TTC549 (cell line): ENCODE measurements around the gene ADAP1.

Source experiments
- FAIRE-seq: peaks from 2 replicates; lab custom pipeline; 2012; peaks lifted over from hg19 to GRCh38; lab: Jason Lieb, UNC

The ADAP1 gene

DNA sequence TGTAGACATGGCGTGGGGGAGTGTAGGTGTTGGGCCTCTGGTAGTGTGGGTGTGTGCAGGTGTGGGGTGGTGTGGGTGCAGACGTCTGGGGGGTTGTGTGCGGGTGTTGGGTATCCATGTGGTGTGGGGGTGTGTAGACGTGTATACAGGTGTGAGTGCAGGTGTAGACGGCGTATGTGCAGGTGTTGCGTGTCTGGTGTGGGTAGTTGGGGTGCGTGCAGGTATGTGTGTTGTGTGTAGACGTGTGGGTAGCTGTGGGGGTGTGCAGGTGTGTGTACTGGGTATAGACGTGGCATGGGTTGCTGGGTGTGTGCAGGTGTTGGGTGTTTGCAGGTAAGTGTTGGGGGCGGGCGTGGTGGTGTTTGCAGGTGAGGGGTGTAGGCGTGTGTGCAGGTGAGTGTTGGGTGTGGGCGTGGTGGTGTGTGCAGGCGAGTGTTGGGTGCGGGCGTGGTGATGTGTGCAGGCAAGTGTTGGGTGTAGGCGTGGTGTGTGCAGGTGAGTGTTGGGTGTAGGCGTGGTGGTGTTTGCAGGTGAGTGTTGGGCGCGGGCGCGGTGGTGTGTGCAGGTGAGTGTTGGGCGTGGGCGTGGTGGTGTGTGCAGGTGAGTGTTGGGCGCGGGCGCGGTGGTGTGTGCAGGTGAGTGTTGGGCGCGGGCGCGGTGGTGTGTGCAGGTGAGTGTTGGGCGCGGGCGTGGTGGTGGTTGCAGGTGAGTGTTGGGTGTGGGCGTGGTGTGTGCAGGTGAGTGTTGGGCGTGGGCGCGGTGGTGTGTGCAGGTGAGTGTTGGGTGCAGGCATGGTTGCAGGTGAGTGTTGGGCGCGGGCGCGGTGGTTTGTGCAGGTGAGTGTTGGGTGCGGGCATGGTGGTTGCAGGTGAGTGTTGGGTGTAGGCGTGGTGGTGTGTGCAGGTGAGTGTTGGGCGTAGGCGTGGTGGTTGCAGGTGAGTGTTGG, 61.6 kb downstream of the ADAP1 start:
- no peak for FAIRE-seq

DNA sequence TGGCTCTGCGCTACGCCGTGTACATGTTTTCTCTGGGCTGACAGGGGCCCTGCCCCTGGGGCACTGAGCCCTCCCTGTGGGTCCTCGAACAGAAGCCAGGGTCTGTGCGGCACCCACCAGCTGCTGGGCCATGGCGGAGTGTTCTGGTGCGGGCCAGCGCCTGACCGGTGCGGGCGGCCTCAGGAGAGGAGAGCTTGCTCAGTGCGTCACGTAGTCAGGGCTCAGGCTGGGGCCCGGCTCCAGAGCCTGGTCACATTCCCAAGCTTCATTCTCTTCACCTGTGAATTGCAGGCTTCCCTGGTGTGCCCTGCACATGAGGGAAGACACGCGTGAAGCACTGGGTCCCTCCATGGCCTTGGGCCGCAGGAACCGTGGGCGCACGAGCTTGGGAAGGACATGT, 62.7 kb downstream of the ADAP1 start:
- no peak for FAIRE-seq

DNA sequence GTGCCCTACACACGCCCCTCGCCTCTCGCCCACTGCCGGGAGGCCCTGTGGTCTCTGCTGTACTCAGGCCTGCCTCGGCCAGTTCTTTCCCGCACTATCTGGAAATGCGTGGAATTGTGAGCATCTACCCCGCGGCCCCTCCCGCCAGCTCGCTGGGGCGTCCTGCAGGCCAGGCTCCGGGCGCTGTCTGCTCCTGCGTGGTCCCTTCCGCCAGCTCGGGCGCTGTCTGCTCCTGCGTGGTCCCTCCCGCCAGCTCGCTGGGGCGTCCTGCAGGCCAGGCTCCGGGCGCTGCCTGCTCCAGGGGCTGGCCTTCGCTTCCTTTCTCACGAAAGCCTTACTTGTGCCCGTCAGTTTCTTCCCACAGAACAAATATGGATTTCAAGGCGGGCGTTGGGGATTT, 63.2 kb downstream of the ADAP1 start:
- no peak for FAIRE-seq

DNA sequence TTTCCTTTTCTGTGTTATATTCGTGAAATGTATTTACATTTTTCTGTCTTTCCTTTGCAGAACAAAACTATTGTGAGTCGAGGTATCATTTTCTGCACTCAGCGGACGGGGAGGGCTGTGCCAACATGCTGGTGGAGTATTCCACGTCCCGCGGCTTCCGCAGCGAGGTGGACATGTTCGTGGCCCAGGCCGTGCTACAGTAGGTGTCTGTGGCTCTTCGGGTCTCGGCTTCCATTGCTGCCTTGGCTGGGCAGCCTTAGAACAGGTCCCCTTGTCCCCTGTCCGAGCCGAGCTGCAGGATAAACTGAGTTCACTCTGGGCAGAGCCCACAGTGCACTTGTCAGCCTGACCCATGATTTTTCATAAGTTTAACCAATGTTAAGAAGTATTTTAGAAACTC, 63.6 kb downstream of the ADAP1 start:
- FAIRE-seq = no peak

DNA sequence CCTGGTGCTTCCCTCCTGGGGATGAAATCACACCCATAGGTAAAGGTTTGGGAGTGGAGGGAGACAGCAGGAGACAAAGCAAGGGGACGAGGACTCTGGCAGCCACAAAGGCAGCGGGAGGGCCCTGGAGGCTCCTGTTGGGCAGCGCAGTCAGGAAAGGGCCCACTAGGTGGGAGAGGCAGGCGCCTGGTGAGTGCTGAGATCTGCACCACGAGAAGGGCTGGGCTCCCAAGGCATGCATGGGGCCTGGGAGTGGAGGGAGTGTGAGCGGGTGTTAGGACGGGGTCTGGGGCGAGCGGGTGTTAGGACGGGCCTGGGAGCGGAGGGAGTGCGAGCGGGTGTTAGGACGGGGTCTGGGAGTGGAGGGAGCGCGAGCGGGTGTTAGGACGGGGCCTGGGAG, 65.1 kb downstream of the ADAP1 start:
- FAIRE-seq = no peak

DNA sequence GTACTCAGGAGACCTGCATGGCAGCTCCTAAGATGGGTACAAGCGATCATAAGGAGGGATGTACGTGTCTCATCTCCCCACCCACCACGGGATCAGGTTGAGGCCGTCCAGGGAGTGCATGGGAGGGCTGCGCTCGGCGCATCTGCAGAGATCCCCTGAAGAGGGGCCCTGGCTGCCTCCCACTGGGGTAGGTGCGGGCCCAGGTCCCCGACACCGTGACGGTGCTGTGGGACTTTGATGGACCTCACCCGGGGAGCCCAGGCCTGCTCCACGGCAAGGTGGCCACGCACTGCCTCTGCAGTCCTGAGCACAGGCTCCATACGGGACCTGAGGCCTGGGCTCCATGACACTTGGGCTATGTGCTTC, 65.5 kb downstream of the ADAP1 start:
- no peak for FAIRE-seq

DNA sequence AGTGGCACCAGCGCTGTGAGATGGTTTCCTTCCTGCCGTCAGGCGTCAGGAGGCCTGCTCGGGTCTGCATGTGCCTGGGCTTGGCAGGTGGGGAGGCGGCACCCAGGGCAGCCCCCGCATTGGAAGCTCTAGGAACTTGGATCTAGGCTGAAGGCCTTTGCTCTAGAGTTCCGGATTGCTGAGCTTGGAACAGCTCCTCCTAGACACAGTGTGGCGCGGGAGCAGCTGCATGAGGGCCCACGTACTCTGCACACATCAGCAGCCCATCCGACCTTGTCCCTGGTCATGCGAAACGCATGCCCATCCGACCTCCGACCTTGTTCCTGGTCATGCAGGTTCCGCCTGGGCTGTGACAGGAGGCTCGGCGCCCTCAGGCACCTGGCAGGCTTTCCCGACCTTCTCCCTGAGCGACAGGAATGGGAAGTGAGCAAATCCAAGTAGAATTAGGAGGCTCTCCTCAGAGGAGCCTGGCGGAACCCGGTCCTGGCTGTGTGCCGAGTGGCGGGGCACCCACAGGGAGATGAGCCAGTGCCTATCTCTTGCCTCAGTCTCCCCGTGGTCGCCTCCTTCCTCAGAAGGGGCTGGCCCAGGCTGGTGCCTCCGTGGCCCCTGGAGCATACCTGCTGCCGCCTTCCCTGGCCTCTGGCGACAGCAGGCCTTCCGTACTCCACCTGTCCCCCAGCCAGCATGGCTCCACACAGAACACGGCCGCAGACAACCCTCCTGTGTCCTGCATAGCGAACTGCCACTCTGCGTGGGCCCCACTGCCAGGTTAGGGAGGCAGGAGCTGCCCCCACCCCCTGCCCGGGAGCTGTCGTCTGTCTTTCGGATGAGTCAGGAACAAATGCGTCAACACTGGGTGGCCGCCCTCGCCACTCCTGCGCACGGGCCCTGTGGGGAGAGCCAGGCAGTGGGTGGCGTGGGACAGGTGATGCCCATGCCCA, 66.1 kb downstream of the ADAP1 start:
- FAIRE-seq = no peak

DNA sequence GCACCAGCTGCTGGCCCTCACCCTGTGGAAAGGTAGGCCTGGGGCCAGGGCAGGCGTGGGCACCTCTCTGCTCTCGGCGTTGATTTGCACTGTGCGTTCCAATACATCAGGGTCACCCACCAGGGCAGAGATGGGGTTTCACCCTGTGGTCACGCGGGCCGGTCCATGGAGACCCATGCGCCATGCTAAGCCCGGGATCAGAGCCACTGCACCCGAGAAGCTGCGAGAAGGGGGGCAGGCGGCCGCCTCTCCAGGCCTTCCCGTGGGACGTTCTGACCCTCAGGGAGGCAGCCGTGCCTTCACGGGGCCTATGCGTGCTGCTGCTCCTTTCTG, 67.0 kb downstream of the ADAP1 start:
- FAIRE-seq = no peak

DNA sequence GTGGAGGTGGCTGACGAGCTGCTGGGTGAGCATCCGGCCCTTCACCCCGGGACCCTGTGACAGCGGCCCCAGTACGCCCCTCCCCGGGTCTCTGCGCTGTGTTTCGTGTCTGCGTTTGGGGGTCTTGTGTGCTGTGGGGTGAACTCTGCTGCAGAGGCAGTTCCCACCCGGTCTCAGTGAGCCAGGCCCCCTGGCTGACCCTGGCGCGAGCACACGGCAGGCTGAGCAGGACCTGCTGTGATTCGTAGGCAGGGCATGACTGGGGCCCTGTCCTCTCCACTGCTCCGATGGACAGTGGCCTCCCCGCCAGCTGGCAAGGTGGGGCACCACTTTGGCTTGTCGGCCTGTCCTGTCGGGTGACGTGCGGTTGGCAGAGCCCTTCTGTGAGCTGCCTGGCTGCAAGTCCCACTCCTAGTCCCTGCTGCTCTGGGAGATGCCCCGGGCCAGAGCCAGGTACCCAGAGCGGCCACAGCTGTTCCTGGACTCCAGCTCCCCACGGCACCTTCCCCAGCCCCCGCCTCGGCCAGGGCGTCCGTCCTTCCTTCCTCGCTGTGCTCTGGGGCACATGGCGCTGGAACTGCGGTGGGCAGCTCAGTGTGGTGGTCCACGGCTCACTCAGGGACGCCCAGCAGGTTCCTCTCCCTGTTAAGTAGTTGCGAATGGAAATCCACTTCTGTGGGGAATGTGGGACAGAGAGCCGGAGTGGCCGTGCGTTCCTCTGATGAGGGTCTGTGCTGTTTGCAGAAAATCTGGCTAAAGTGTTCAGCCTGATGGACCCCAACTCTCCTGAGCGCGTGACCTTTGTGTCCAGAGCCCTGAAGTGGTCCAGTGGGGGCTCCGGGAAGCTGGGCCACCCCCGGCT, 67.6 kb downstream of the ADAP1 start:
- no peak for FAIRE-seq

DNA sequence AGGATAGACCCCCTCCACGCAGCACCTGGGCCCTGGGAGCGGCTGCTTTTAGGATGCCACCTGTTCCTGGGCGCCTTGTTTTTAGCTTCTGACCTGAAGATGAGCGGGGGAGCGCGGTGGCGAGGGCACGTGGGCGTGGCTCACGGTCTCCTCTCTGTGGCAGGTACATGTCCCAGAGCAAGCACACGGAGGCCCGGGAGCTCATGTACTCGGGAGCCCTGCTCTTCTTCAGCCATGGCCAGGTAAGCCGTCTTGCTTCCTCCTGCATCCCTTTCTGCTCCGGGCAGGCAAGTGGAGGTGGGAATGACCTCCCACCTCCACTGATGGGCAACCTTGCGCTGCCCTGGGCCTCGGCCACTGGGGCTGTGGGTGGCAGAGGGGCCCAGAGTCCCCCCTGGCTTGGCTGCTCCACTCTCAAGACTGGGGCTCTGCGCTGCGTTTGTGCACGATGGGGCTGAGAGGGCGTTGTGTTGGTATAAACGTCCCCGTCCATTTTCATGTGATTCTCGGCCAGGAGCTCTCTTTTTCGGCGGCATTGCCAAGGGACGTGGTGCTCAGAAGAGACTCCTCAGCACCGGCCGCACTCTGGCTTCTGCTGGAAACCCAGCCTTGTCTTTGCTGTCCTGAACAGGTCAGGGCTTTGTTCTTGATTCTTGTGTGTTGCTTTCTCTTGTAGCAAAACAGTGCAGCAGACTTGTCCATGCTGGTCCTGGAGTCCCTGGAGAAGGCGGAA, 68.4 kb downstream of the ADAP1 start:
- FAIRE-seq = no peak

DNA sequence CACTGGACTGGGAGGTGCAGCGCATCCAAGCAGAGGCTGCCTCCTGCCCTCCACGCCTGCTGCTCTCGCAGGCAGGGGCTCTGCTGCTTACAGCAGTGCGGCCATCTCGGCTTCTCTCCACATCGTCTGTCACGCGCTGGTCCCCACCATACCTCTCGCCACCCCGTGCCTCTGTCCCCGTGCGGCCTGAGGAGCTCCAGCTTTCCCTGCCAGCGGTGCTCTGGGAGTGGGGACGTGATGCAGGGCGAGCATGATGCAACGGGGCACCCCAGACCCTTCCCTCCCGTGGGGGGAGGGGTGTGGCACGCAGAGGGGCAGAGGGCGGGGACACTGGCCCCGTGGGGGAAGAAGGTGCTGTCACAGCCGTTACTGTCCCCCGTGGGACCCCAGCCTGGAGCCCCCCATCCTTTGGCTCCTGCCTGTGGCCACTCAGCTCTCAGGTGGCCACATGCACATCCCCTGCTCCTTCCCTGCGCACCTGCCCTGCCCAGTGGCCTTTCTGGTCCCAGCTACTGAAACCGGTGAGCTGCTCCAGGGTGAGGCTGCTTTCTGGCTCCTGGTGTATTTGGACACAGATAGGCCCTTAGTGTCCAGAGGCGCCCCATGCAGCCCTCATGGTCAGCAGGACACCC, 69.1 kb downstream of the ADAP1 start:
- no peak for FAIRE-seq

DNA sequence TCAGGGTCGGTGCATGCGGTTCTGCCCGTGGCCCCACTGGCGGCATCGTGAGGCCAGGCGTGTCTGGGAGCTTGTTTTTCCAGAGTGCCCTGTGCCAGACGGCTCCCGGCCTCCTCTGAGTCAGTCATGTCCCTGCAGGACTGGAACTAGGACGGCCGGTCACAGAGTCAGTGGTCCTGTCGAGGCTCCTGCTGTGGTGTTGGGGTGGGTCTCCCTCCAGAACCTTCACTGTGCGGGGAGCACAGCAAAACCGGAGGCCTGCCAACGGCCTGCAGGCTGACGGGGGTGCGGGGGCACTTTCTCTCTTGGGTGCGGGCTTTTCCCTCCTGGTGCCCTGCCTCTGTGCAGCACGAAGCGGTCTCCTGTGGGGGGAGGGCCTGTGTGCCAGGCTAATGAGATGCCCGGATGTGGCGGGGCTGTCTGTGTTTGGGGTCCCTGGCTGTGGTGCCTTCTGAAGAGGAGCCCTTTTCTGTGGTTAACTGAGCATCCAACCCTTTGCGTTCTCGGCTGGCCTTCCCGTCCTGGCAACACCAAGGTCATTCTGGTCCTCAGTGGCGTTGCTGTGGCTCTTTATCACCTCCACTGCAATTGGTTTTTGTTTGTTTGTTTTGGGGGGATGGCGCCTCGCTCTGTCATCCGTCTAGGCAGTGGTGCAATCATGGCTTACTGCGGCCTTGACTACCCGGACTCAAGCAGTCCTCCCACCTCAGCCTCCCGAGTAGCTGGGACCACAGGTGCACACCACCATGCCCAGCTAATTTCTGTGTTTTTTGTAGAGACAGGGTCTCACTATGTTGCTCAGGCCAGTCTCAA, 70.1 kb downstream of the ADAP1 start:
- FAIRE-seq = no peak

DNA sequence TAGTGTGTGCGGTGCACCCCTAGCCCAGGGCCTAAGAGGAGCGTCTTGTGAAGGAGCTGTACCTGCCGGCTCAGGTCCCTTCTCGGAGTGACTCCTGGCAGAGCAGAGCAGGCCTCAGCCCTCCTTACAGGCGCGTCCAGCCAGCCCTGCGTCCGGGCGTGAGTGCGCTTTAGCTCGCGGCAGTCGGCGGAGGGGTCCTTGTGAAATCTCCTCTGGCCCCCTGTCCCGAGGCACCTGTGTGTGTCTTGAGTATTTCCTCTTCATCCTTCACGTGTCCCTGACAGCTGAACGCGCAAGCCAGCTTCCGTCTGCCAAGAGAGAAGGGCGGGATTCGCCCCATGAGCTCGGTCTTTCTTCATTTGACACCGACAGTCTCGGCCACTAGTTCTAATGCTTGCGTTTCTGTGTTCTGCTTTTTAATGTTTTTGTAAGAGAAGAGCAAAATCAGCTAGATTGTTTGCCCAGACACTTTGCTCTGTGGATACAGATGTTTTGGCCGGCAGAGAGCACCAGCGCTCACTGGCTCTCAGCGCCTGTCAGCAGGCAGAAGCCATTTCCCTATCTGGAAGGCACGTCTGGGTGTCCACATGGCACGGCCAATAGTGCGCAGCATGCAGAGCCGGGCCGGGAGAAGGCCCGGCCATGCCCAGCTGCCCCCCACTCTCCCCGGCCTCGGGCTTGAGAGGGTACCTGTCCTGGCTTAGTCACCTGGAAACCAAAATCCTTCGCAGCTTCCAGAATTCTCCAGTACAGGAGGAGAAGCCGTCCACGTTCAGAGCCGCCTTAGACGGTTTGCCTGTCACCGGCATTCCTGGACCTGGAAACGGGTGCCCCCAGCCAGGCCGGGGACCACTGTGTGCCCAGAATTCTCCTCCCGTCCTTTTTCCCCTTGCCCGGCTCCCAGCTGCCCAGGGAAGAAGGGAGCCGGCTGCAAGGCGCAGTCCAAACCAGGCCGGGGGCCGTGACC, 71.1 kb downstream of the ADAP1 start:
- FAIRE-seq = no peak

DNA sequence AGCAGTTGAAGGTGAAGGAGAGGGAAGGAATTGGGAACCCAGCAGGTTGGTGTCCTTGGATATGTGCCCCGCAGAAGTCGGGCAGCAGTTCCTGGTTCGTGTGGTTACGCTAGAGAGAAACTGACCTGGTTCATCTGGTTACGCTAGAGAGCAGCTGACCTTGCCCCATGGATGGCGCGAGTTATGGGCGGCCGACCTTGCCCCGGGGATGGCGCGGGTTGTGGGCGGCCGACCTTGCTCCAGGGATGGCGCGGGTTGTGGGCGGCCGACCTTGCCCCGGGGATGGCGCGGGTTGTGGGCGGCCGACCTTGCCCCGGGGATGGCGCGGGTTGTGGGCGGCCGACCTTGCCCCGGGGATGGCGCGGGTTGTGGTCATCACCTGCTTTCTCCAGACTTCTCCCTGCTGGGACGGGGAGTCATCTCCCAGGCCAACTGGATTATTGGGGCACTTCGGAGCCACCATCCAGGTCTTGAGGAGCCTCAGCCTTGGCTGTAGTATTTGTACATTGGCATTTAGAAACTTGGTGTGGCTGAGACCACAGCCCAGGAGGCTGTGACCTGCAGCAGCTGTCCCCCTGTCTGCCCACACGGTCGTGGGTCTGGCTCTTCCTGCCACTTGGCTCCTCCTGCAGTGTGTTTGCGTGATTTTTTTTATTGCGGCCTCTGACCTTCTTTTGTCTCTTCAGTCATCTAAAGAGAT, 72.0 kb downstream of the ADAP1 start:
- no peak for FAIRE-seq

DNA sequence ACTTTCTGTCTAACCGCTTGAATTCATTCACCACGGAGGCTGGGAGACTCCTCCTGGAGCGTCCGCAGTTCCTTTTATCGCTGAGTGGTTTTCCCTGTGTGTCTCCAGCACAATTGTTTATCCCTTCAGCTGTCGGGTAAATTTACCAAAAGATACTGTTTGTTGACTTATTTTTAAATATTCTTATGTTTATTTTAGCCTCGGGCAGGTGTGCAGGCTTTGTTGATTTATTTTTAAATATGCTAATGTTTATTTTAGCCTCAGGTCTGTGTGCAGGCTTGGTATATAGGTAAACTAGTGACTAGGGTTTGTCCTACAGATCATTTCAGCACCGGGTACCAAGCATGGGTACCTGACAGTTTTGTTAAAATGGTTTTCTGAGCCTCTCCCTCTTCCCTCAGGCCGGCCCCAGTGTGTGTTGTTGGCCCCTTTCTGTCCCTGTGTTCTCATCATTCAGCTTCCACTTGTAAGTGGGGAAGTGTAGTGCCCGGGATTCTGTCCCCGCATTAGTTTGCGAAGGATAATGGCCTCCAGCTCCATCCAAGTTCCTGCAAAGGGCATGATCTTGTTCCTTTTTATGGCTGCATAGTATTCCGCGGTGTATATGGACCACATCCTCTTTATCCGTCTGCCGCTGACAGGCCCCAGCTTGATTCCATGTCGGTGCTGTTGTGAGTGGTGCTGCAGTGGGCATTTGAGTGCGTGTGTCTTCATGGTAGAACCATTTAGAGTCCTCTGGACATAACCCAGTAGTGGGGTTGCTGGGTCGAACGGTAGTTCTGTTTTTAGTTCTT, 72.8 kb downstream of the ADAP1 start:
- FAIRE-seq = no peak

DNA sequence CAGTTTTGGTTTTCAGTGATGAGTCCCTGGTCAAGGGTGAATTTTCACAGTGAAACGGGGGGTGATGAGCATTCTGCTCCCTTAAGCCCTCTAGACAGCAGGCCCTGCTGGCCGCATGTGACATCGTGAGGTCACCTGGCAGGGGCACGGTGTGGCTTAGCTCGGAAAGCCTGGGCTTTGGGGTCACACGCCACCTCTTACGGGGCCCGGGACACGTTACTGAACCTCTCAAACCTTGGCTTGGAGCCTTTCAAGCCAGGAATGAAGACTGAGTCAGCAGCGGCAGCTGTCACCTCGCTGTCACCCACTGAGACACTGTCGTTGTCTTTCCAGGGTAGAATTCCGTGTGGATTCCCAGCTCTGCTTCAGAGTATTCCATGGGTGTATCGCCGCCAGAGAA, 74.0 kb downstream of the ADAP1 start:
- no peak for FAIRE-seq

DNA sequence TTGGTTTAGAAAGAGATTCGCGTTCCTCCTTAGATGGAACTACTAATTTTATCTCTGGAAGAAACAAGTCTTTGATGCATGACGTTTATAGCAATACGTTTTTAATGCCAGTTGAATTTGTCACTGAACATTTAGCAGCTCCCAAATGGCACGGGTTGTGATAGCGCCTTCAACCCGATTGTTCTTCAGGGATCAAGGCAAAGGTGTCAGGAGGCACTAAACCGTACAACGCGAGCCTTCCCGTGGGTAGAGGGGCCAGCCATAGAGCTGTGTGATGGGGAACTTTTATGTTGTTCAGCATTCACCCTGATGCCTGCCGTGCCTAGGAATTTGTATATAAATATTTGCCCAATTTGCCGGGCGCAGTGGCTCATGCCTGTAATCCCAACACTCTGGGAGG, 74.8 kb downstream of the ADAP1 start:
- no peak for FAIRE-seq

DNA sequence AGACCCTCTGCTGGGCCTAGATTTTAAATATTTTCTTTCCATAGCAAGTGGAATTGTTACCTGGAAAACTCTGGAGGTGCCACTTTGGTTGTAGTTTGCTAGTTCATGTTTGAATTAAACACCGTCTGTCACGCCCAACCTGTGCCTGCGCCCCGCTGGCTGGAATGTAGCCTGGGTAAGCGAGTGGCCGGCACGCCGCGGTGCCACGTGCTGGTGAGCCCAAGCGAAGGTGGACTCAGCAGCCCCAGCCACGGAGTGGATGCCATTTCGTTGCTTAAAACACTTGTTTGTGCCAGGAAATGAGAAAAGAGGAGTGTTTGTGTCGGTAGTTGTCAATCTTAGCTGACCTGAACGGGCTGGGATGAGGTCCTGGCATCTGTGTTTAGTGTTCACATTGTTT, 75.4 kb downstream of the ADAP1 start:
- FAIRE-seq = no peak
